AG20443 (cell line): ENCODE results near the gene ANTXR2.
A peak's percentile ranks its signal among the peaks of the same experiment; 100 is the strongest.

Experiments
- DNase-seq: peaks from one replicate; pipeline ENCODE4 v3.0.0; 2012; ENCODE audit warnings: low spot score, mixed read lengths

ANTXR2 gene

DNA sequence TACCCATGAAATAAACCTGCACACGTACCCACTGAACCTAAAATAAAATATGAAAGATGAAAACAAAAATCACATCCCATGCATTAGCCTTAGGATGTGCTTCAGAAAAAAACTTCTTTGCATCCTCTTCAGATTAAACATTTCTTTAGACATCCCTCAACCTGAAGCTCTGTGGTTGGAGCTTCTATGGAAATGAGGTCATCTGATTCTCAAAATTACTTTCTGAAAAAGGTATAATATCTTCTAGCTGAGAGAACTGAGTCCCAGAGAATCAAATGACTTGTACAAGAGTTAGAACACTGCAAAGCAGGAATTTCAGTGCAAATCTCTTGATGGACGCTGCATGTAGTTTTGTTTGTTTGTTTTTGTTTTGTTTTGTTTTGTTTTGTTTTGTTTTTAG is 19.1 kb upstream of the ANTXR2 start:
- DNase-seq, result no peak

GRCh38 chr4:80091688-80092087 is 18.7 kb upstream of the ANTXR2 start:
- no peak for DNase-seq

GRCh38 chr4:80091184-80091583 is 18.2 kb upstream of the ANTXR2 start:
- no peak for DNase-seq

DNA sequence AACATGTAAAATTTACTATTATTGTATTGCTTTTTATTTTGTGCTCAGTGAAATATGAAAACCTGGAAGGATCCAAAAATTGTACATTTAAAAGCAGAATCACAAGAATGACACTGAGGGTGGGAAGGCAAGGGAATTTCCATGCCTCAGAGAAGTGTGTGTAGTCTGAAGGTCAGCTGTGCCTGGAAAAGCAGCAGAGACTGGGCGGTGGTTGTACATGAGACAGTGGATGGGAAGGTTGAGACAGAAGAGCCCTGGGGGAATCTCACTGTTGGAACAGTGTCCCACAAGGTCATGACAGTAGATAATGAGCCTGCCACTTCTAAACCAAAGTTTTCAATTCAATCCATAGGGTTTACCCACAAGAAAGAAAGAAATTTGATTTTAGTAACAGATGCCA is 17.1 kb upstream of the ANTXR2 start:
- DNase-seq, result peak; percentile 10

GRCh38 chr4:80088471-80088870 is 15.4 kb upstream of the ANTXR2 start:
- no peak for DNase-seq

- no peak for DNase-seq
Measured at GRCh38 chr4:80086296-80086695, 13.3 kb upstream of the ANTXR2 start.

GRCh38 chr4:80085081-80085480 is 12.1 kb upstream of the ANTXR2 start:
- DNase-seq, result no peak

DNA sequence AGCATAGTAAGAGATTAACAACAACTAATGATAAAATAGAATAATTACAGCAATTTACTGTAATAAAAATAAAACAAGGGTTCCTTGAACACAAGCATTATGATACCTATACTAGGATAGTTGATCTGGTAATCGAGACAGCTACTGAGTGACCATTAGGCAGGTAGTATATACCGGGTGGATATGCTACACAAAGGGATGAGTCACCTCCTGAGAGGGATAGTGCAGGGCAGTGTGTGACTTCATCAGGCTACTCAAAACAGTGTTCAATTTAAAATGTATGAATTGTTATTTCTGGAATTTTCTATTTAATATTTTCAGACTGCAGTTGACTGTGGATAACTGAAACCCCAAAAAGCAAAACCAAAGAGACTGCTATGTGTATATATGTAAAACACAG is 9.7 kb upstream of the ANTXR2 start:
- no peak for DNase-seq

DNA sequence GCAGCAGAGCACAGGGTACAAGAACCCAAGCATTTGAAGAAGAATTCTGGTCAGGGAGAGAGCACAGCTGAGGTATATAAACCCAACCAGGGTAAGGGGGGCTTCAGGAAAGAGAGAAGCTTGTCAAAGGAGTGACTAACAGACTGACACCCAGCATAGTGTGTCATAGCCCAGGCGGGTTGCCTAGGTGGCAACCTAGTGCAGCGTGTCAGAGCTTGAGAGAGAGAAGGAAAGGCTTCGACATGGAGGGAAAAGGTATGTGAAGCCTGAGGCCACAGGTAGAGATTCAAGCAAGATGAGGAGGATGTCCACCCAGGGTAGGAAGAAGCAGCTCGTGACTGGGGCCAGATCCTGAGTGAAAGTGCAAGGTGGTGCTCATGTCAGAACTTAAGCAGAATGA is 8.5 kb upstream of the ANTXR2 start:
- DNase-seq, result no peak

DNA sequence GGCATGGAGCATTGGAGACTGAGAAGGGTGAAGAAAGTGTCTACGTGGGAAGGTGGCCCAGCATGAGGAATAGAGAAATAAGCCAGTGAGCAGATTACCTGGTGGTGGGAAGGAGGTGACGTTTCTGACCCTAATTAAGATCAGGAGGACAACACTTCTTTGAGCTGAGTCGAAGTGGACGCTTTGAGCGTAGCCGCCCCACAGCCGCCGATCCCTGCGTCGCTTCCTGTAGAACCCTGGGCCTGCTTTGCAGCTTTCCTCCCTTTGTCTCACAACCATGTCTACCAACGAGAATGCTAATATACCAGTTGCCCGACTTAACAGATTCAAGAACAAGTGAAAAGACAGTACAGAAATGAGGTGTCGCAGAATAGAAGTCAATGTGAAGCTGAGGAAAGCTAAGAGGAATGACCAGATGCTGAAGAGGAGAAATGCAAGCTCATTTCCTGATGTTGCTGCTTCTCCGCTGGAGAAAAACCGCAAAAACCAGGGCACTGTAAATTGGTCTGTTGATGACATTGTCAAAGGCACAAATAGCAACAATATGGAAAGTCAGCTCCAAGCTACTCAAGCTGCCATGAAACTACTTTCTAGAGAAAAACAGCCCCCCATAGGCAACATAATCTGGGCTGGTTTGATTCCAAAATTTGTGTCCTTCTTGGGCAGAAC is 6.4 kb upstream of the ANTXR2 start:
- no peak for DNase-seq

GRCh38 chr4:80078346-80079092 is 5.5 kb upstream of the ANTXR2 start:
- no peak for DNase-seq

DNA sequence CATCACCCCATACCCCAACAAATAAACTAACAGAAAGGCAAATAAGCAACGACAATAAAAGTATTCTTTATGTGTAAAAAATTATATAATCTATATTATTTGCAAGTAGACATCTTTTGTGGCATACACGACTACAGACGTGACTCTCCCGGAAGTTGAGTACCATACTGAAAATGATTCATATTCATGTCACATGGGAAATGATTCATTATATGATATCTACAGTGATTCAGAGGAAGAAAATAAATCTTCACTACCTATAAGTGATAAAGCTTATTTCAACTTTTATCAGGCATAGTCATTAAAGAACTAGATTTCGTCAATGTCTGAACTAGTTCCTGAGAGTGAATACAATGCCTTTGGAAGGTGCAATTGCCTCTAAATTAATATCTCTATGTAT is 4.6 kb upstream of the ANTXR2 start:
- no peak for DNase-seq

DNA sequence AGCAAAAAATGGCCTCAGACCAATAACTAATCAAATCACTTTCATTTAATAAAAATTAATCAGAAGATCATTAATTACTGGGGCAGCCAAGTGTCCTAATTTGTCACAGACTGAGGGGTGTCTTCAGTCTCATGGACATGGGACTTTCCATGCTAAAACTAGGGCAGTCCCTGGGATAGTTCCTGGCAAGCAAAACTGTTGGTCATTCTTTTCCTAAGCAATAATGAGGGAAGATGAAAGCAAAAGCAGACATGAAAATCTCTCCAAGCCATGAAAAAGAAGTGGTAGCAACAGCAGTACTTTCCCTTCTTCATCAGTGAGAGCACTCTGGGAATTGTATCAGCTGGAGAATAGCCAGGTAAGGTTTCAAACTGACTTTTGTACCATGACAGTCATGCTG is 3.7 kb upstream of the ANTXR2 start:
- no peak for DNase-seq

DNA sequence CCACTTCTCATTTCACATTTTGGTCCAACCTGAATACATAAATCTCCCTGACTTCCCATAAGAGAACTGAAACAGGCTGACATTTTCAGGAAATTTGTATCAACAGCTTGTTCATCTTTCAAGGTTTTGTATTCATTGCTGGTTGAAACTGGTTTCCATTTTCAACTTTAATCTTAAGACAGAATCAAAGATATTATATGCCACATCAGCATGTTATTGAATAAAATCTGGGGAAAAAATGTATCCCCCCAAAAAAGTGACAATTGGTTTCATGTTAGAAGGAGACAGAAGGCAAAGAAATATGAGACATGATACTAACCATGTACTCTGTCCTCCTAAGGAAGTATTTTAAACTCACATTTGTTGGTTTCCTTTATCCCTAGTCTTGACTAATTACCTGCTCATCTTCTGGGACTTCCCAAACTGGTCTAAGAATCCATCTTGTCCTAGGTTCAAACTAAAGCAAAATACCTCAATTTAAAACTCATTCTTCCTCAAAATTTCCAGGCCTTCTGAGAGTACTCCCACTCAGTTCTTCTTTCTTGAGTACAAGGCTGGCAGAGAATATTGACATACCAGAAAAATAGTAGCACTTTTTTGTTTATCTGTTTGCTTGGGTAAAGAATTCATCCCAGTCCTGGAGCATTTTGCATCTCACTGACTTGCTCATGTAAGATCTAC is 3.1 kb upstream of the ANTXR2 start:
- DNase-seq, result no peak

DNA sequence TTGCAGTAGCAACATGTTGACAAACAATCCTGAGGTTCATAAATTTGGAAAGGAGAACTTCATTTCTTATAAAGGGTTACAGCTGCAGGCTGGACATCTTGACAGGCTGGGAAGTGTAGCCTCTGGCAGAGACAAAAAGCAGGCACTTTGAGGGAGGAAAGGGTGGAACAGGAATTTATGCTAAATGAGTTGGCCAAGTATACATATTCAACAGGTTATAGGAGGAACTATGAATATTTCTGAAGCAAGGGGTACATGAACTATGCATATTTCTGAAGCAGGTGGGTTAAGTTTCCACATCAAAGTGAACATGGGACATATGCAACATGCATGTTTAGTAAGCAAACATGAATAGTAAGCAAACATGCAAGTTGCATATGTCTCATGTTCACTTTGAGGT is 1.6 kb upstream of the ANTXR2 start:
- DNase-seq, result no peak

DNA sequence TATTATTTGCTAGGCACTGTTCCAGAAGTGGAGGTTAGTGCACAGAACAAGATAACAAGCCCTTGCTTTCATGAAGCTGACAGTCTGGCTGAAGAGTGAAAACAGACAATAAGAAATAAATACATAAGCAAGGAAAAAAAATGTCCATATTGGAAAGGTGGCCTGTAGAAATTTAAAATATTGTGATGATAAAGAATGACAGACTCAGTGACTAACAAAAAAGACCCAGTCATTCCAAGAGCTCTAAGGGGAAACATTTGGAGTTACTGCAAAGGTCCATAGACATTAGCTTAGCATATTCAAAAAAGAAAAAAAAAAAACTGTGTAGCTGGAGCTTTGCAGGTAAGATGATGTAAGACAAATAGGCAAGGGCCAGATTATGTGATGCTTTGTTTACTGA is 1.0 kb upstream of the ANTXR2 start:
- DNase-seq, result no peak

DNA sequence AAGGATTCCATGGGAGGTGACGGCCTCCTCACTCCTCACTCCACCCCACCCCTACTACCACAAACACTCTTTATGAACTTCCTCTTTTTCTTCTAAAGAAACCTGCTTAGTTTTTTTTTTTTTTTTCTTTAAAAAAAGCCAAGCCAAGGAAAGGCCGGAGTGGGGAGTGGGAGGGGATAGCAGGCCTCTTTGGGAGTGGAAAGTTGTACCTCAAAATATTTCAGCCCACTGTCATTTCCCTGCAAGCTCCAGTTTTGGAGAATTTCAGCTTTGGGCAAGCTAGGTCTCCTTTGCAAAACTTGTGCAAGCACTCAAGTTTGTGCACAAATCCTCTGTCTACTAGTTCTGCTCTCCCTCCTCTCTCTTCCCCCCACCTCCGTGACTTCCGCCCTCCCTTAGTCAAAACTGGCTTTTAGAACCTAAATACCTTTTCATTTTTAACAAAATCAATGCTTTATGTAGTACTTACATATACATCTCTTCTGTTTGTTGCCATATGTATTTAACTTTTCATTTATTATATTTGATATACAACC is 512 bp upstream of the ANTXR2 start:
- no peak for DNase-seq

GRCh38 chr4:80072228-80072743 is 743 bp downstream of the ANTXR2 start:
- no peak for DNase-seq

- DNase-seq, result peak; percentile 24
Measured at GRCh38 chr4:80071604-80072227, 1.3 kb downstream of the ANTXR2 start.

- DNase-seq, result peak; percentile 22
Measured at GRCh38 chr4:80070880-80071603, 2.0 kb downstream of the ANTXR2 start.

DNA sequence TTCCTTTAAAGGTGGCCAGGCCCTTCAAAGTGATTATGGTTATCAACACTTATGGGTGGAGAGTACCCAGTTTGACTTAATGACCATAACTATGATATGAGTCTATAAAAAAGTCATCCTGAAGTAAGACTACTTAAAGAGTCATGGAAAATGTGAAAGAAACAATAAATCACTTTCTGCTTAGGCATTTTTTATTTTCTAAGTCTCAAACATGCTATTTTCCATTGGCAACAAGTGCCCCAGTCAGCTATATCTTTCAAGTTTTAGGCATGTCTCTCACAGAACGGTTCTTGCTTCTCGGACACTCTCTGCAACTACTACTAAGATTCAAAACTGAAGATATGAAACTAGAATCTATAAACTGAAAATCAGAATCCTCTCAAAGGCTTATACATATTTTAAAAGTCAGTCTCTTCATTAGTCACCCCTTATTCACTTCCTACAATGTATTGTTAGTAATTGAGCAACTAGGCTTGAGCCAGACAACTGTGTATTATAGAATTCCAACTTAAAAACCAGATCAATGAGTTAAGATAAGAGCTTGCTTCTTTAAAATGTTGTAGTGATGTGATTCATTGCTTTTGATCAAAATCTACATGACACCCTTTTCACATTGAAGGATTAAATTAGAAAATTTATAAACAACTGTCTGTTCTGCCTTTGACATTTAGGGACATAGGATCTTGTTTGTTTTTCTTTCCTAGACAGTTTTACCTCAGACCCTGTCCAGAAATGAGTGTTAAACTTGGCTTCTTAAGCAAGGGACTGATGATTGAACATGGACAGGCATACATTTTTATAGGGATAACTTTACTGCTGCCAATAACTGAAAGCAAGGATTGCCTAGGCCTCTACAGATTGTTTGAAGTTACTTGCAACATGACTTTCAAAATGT is 2.9 kb downstream of the ANTXR2 start:
- no peak for DNase-seq
